Measurements from ENCODE around the gene ADARB2.

The ADARB2 gene

GRCh38 chr10:1156616-1156886 lies 580.8 kb downstream of the ADARB2 start:
- DNase-seq = no peak

DNA sequence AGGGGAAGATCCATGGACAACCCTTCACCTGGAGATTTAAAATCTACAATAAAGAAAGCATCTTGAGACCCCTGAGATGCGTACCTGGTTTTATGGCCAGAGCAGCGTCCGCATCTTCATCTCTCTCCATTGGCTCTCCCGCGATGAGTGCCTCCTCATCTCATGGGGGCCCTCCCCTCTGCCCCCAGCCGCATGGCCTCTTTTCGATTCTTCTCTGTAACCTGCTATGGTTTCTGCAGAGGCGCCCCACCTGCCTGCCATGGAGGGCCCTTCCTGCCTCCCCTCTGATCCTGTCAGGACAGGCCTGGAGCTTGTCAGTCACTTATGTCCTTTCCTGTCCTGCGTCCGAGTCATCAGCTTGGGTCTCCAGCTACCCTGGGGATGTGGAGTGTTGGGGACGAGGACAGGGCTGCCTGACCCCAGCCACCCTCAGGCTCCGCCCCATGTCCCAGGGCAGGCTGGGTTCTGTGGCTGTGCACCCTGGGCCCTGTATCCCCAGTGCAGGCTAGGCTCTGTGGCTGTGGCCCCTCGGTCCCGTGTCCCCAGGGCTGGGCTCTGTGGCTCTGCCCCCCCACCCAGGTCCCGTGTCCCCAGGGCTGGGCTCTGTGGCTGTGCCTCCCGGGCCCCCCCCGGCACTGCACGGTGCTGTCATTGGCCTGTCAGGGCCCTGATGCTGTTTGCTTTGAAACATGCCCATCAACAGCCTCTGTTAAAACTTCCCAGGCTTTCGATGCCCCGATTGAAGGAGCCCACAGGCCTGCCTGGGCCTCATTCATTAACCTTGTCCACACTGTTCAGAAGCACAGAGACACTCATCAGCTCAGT lies 581.3 kb downstream of the ADARB2 start:
- no peak for DNase-seq

DNA sequence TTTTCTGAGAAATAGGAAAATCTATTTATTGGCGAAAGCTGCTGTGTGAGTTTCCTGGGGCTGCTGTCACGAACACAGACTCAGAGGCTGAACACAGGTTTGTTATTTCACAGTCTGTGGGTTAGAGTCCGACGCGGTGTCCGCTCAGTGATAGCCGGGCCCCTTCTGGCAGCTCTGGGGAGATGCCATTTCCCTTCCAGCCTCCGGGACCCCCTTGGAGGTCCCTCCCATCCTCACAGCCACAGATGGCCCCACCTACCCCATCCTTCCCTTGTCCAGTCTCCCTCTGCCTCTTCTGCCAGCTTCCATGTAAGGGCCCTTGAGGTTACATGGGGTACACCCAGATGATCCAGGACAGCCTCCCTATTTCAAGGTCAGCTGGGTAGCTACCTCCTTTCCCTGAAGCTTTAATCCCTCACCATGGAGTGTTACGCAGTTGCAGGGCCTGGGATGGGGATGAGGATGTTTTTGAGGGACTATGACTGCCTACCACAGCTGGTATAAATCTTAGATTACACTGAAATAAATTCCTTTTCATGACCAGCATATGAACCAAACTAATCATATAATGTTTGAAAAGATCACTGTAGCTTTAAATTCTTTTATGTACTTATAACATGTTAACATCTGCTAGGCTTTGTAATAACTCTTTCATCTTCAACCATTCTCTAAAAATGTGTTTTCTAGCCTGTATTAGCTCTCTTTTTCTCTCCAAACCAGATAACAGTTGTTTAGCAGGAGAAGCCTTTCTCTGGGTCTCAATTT lies 582.6 kb downstream of the ADARB2 start:
- no peak for DNase-seq

- no peak for DNase-seq
Measured at GRCh38 chr10:1153805-1154351, 583.4 kb downstream of the ADARB2 start.

GRCh38 chr10:1153251-1153763 lies 584.0 kb downstream of the ADARB2 start:
- DNase-seq = no peak

DNA sequence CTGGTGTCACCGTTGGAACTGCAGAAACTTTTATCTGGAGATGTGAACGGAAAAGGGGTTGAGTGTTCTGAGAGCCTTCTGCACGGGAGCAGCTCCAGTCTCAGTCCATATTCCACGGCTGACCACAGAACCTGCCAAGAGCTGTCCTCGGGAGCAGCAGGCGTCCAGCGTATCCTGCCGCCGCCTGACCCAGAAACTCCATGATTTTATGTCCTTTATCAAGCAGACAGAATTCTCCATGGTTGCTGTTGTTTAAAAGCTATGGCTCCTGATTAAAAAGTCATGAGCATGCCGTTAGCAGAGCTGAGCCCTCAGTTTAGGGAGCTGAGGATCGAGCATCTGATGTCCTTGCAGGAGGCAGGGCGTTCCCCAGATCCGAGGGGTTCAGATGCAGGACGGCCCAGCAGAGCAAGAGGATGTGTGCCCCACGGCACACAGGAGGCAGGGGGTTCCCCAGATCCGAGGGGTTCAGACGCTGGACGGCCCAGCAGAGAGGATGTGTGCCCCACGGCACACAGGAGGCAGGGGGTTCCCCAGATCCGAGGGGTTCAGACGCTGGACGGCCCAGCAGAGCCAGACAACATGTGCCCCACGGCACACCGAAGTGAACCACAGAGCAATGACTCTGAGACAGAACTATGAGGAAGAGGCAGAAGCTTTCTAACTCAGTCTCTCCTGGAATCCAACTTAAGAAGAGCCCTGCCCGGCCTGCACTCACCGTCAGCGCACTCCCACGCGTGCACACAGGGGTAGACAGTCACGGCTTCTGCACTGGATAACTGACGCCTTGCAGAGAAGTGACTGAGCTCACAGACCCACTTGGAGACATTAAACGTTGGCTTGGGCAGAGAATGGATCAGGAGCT lies 584.7 kb downstream of the ADARB2 start:
- DNase-seq = no peak

DNA sequence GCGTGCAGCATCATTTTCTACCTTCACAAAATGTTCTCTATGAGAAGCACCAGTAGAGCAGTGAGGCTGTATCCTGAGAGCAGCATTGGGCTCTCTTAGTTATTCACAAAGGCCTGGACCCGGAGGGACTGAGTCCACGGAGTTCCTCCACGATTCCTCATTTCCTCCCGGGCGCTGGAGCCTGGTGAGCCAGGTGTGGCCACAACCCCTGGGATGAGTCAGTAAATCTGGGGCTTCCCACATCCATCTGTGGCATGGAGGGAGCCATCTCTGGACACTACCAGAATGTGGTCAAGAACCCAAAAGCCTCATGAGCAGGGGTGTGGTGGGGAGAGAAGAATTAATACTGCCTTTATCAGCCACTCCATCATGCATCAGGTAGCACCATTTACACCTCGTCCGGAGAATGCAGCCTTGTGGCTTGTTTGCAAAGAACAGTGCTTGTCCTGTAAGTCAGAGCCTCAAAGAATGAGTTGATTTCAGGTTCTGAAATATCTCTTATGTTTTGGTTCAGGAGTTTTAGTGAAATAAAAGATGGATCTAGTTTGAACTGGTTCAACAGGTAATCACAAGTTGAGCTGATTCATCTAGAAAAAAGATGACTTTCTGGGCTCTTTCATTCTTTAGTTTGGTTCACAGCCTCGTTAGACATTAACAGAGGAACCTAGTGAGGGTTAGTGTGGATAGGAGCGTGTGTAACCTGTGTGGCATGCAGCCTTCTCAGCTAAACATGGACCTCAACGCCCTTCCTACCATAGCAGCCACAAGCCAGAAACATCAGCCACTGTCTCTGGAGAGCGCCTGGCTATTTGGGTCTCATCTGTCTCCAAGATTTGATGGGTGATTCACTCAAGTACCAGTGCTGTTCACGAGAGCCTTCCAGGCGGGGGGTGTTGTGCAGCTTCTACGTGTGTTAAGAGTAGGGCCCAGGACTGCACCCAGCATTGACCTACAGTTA lies 586.0 kb downstream of the ADARB2 start:
- DNase-seq = no peak

DNA sequence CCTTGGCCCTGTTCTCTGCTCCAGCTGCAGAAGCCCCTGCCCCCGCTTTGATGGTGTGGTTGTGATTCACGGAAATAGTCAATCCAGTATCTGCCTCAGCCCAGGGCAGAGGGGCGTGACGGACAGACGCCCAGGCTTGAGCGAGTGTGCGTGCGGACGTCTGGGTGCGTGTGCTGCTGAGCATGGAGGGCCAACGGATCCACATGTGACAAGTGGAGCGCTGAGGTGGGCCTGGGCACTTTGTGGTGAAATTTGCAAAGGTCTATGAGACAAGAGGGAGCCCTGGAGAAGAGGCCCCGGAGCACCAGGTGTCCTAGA lies 586.7 kb downstream of the ADARB2 start:
- DNase-seq = no peak

GRCh38 chr10:1149793-1150637 lies 587.3 kb downstream of the ADARB2 start:
- DNase-seq = no peak

DNA sequence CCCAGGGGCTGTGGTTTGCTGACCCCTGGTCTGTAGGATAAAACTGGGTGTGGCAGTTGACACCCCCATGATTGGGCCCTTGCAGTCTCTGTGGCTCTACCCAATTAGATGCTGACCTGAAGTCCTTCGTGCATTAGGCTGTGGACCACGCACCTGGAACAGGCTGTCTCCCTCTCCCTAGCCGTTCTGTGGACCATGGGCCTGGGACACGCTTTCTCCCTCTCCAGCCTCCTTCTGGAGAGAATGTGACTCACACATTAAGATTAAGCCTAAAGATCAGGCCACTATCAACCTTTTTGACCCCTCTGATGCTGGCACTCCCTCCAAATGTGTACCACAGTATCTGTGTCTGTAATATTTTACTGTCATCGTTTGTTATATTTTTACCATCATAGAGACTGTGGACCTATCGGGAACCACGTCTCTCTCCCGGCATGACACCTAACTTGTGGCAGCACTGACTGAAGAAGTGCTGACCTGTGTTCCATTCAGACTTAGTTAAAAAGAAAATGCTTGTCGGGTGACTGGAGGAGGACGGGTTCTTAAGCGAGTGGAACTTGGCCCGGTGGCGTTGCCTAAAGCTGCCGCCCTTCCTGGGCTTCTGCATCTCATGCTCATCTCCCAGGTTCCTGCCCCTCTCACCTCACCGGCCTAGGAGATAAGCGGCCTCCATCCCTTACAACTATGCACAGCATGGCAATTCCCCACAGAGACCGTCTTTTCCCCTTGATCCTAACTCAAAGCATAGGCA lies 588.3 kb downstream of the ADARB2 start:
- DNase-seq = no peak

- DNase-seq = no peak
Measured at GRCh38 chr10:1147810-1148209, 589.5 kb downstream of the ADARB2 start.

DNA sequence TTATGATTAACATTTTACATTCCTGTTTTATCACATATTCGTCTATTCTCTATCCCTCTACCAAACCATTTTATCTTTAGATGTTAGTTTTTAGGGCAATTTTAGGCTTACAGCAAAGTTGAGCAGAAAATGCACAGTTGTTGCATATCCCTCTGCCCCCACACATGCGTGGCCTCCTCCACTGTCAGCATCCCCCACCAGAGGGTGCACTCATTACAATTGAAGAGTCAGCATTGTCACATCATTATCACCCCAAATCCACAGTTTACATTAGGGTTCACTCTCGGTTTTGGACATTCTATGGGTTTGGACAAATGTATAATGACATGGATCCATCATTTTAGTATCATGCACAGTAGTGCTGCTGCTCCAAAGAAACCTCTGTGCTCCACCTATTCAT lies 594.7 kb downstream of the ADARB2 start:
- no peak for DNase-seq

GRCh38 chr10:1141701-1142100 lies 595.6 kb downstream of the ADARB2 start:
- DNase-seq = no peak

DNA sequence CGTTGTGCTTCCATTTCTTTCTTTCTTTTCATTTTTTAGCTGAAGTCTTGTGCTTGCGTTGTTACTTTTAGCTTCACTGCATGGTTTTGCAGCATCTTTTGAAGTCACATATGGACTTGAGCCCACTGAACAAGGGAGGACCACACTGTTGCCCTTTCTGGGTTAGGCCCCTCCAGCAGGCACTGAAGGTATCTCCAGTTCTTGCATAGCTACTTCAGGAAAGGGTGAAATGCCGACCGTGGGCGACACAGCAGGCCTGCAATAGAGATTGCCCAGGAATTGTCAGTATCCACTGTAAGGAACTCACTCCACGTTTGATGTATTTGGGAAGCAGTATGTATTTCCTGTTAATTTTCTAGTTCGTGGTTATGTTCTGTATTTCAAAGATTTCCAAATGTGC lies 596.1 kb downstream of the ADARB2 start:
- DNase-seq = no peak

GRCh38 chr10:1138529-1138928 lies 598.8 kb downstream of the ADARB2 start:
- no peak for DNase-seq

DNA sequence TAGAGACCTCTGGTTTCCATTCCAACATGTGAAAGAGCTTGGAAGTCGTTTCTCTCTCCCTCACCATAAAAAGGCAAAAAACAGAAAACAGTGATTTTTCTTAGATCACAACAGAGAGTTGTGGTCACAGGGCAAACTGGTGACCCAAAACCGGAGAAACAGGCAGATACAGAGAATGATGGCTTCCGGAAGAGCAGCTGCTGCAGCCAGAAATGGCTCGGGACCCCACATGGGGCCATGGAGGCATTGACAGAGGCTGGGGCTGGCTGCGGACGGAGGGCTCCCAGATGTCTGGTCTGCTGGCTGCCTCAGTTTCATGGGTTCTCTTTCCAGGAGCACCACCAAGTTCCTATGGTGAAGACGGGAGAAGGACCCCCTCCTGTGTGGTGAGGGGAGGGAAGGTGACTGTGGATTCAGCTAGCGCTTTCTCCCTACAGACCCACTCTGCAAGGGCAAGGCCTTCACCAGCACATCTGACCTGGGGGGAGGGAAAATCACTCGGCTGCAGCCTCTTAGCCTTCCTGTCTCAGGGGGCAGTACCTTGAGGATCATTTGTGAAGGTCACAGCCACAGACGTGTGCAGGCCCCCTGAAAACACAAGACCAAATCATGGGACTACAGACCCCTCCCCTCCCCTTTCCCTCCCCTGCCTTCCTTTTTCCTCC lies 599.7 kb downstream of the ADARB2 start:
- DNase-seq = no peak

GRCh38 chr10:1136268-1136667 lies 601.1 kb downstream of the ADARB2 start:
- DNase-seq = no peak

- DNase-seq = no peak
Measured at GRCh38 chr10:1134156-1134555, 603.2 kb downstream of the ADARB2 start.

DNA sequence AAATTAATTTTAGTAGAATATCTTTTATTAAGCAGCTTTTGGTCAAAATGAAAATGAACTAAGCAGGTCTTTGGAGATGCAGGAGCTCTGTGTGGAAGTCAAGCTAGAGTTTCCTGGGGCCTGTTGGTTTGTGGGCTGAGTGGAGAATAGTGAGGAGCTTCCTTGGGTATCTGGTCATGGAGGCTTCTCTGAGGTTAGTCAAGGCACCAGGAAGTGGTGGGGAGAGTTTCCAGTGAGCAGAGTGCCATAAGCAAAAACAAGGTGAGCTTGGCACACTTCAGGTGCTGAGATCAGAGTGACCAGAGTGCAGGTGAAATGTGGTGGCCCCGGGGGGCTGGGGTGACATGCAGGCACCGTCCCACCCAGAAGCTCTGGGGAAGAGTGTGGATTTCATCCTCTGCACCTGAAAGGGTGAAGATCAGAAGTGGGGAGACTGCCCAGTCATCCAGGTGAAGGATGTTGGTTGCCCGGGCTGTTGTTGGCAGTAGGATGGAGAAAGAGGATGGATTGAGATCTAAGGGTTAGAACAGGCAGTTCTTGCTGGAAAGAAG lies 603.8 kb downstream of the ADARB2 start:
- no peak for DNase-seq

All from NCI-H524 (cell line).